GM21423 (cell line): ENCODE measurements around the gene PPIL4.

Source experiments
- ATAC-seq: cut with Tn5 transposase; IDR thresholded peaks from one replicate; pipeline ENCODE4 v1.9.1; 2021; ENCODE audit warnings: mild to moderate bottlenecking, moderate library complexity; ENCODE audit not compliant: unreplicated experiment

The PPIL4 gene

DNA sequence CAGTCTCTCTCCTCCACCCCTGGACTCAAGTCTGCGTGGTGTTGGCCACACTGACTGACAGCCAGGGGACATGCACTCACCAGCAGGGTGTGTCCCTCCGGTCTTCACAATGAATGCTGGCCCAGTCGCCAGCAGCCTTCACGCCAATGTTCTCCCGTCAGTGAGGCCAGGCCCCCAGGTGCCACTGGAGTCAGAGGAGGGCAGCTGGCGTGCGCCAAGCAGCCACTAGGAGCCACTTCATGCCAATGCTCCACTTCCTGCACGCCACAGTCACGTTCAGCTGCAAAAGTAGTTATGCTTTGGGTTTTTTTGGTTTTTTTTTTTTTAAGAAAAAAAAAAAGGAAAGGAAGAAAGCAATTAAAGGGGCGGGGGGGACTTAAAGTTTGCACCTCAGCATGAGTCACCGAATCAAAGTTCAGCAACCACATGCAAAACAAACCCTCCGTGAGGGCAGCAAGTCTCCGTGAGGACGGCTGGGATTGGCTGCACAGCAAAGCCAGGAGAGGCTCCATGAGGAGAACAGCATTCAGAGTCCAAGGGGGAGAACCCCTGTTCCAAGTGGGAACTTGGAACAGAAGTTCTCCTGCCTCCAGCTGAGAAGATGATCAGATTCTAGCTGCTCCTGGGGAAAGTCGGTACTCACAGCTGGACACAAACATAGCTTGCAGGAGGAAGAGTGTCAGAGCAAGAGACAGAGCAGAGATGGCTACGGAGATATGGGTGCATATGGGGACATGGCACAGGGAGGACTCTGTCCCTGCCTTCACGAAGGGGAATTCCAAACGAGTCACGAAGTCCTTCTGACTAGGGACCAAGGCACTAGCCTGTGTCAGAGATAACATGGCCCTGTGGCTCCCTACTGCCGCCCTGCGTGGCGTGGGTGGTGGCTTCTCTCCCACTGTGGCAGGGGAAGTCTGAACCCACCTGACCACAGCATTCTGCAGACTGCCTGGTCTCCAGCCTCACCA is 60.8 kb downstream of the PPIL4 start, which contains the start of gene ZC3H12D:
Gene ZC3H12D (minus strand): TSS at position 282 of the 968 bp plus-strand sequence. CDS start 10,471 bp downstream, outside the sequence.
- peak; percentile 39 for ATAC-seq

DNA sequence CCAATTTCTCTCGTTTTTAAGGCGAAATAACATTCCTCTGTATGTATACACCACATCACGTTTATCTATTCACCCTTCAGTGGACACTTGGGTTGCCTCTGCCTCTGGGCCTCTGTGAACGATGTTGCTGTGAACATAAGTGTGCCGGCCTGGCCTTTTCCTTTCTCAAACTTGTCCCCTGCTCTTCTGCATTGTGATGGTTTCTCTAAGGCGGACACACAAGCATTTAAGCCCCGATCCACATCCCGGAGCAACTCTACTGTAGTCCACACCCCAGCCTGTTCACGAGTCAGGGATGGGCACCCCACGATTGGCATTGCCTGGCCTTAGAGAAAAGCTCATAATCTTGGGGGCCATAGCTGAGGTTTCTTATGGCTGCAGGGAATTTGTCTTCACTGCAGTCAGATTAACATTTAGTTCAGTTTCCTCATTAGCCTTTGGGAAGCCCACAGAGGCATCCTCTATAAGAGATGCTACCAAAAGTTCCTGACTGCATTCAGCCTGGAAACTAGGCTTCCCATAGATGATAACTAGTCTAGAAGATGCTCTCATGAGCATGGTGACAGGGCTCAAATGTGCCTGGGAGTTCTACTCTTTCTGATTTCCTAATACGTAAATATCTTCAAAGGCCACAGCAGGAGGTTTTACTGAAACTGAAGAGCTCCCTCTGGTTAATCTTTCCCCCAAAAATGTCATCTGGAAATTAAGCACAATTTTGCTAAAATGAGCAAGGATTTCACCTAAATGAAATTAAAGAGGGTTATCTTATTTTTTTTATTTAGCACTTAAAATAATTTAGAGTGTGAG is 61.8 kb downstream of the PPIL4 start:
- ATAC-seq, result no peak

DNA sequence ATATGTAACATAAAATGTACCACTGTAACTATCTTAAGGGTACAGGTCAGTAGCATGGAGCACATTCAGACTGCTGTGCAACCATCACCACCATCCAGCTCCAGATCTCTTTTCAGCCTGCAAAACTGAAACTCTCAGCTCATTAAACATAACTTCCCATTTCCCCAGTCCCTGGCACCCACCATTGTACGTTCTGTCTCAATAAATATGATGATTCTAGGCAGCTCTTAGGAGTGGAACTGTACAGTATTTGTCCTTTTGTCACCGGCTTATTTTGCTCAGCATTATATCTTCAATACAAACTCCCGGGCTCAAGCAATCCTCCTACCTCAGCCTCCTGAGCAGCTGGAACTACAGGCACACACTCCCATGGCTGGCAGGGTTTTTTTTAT is 62.5 kb downstream of the PPIL4 start:
- ATAC-seq, result no peak

DNA sequence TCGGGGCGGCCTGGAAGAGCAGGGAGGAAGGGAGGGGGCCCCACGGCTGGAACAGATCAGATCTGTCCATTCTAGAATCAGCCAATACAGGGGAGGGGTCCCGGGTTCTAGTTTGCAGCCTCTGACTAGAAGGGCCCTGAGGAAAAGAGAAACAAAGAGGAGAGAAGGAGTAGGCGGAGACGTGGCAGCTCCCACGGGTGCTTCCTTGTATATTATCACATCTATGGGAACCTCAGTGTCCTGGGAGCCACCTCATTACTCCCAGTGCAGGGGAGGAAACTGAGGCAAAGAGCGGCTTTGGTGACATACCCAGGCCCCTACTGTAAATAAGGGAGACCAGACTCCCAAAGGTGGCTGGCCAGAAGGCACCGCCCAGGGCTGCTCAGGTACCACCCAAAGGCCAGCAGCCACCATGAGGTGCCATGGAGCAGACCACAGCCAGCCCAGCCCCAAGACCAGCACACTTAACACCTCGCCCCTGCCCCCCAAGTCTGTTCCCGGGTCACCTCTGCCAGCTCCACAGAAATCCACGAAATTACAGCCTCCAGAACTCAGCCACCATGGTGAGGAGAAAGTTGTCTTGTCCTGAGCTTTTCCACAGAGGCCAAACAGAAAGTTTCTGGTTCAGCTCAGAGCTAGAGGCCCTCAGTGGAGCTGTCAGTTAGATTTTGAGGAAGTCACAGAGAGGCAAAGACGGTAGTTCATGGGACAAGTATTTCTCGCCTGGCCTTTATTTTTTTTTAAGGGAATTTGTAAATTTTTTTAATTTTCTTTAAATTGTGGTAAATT is 63.1 kb downstream of the PPIL4 start:
- no peak for ATAC-seq

DNA sequence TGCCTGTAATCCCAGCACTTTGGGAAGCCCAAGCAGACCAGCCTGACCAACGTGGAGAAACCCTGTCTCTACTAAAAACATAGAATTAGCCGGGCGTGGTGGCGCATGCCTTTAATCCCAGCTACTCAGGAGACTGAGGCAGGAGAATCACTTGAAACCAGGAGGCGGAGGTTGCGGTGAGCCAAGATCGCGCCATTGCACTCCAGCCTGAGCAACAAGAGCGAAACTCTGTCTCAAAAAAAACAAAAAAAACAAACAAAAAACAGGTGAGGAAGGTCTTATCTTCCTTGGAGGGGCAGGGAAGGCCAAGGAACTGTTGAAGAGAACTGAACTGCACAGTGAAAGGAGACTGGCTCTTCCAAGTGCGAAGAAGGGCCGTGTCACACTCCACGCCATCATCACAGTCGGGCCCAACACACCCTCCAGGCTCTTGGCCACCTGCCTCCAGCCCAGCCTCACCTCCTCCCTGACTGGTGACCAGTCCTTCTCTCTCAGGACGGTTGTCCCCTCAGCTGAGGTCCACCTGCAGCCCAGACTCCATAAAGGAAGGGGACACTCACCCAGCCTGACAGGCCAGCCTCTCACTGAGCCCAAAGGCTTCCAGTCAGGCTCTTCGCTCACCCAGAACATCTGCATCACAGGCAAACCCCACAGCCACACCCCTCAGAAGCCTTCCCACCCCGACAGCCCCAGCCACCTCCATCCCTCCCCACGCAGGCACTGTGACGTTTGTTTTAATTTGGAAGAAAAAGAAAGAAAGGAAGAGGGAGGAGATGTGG is 65.2 kb downstream of the PPIL4 start:
- no peak for ATAC-seq

DNA sequence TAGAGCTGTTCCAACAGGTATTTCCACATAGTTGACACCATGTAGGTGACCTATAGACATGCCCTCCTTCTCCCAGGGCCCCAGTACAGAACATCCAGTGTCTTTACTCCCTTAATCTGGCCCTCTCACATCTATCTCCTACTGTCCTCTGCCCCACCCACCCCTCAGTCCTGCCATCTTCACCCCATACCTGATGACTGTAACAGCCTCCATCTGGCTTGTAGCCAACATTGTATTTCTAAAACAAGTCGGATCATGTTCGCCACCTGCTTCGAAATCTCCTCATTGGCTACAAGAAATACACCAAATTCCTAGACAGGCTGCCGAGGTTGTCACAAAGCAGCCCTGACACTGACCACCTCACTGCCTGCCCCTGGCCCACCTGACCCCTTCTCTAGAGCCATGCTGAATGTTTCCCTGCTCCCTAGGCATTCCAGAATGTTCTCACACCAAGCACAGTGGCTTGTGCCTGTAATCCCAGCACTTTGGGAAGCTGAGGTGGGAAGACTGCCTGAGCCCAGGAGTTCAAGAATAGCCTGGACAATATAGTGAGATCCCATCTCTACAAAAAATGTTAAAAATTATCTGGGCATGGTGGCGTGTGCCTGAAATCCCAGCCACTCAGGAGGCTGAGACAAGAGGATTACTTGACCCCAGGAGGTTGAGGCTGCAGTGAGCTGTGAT is 67.1 kb downstream of the PPIL4 start:
- no peak for ATAC-seq

DNA sequence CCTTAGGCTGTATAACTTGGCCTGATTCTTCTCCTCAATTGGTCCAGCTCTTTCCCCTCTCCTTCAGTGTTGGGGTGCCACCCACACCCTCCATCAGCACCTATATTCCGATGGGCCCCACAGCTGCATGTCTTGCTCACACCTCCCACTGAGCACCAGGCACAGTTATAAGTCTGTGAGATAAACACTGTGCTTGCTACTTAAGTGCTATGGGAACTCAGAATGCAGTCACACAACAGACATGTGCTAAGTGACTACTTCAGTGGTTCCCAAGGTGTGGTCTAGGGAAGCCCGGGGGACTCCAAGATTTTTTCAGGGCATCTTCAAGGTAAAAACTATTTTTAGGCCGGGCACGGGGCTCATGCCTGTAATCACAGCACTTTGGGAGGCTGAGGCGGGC is 68.3 kb downstream of the PPIL4 start:
- ATAC-seq, result no peak

DNA sequence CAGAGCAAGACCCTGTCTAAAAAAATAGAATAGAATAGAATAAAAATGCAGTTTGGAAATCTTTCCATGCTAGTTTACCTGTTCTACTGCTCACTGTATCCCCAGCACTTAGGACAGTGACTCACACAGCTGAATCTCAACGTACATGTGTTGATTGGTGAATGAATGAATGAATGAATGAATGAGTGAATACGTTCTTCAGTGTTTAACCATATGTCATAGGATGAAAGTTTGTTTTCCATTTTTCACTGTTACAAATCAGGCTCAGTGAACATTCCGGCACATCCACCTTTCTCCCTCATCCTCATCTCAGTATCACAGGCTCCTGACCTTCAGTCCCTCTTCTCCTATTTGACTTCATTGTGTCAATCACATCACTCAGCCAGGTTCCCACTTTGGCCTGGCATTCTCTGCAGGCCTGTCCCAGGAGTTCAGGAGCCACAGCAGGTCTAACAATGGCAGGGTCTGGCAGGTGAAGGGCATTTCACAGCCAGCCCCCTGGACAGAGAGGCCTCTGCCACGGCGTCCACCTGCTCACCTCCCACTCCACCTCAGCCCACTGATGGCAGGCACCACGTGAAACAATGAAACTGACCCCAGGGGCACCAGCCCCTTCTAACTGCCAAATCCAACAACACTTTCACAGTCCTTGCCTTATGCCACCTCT is 68.9 kb downstream of the PPIL4 start:
- ATAC-seq, result no peak

DNA sequence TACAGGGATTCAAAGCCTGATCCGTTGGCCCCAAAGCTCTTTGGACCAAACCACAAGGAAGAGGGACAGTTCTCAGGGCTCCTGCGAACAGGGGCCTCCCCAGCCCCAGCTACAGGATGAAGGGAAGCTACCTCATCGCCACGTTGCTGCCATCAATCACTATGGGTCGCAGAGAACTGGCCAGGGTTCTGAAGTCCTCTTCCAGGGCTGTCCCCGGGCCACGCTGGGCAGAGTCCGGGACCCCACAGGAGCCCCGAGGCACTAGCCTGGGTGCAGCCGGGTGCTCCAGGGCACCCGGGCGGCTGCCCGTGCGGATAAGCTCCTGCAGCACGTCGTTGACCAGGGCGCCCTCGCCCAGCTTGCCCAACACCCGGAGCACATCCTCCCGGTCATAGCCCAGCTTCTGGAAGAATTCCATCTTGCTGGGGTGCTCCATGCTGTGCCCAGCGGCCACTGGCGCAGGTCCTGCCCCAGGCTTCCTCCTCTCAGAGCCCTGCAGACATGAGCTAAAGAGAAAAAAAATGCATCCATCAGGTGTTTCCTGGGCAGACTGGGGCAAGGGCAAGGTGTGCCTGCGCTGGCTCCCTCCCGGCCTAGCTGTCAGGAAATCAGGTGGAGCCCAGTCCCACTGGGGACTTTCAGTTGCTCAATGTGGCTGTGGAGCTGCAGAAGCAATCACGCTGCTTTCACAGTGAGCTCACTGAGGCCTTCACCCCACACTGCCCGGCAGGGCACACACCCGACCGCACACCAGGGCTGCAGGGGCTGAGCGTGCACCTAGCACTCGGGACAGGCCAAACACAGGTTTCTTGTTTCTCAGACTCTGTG is 71.5 kb downstream of the PPIL4 start:
- peak; percentile 30 for ATAC-seq

DNA sequence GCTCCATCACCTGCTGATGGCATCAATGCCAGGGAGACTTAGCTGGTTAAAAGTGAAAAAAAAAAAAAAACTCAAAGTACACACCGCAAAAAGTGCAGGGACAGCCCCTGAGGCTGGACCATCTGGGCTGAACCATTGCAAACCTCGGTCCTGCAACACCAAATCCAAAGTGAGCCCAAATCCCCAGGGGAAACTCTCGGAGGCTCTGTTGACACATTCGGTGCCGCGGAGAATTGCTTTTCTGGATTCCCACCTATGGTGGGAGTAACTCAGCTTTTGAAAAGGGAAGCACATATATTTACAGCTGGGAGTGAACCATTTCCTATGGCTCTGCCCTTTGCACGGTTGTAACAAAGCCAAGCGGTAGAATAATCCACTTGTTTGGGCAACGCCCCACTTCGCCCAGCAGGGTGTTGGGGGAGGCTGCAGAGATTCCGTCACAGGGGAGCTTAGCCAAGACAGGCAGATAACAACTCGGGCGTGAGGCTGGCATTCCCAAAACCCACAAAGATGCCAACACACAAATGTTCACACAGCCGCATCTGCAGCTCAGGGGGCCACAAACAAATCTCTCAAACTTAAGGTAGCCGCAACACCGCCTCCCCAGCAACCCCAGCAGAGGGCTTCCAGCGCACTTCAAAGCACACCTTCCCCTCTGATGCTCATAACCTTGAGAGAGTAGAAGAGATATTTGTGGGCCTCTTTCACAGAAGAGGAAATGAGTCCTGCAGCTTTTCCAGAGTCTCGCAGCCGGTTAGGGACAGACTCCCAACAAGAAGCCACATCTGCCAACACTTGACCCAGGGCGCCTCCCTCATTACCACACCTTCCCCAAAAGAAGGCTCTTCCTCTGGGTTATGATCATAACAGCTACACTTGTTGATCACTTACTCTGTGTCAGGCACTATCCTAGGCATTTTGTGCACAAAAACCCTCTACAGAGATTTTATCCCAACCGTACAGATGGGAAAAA is 72.5 kb downstream of the PPIL4 start:
- peak; percentile 30 for ATAC-seq

DNA sequence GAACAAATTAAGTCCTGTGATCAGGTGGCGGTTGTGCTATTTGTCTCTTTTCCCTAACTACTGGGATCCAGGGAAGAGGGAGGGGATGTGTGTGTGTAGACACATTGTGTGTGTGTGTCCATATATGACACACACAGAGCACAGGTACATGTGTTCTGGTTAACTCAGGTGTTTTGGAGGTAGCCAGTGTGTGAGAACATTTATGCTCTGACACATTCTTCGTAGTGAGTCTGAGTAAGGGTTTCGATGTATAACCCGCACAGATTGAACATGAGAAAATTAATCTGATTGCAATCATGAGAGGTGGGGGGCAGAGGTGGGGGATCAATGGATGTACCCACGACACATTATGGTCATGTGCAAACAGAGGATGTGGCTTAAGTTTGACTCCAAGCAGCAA is 73.6 kb downstream of the PPIL4 start:
- ATAC-seq, result no peak

DNA sequence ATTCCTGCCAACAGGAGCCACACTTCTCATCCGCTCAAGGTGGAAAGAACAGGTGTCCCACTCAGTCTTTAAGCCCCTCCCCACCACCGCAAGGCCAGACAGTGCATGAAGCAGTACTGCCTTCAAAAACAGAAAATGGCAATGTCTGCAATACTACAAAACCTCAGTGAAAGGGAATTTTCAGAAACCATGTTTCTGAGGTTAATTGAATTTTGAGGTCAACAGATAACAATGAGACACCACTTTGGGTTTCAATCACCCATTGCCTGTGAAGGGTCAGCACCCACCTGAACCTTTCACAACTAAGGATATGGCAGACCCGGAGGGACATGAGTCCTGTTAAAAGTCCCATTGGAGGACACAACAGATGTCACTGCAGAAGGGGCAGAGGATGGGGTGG is 74.0 kb downstream of the PPIL4 start:
- peak; percentile 28 for ATAC-seq

DNA sequence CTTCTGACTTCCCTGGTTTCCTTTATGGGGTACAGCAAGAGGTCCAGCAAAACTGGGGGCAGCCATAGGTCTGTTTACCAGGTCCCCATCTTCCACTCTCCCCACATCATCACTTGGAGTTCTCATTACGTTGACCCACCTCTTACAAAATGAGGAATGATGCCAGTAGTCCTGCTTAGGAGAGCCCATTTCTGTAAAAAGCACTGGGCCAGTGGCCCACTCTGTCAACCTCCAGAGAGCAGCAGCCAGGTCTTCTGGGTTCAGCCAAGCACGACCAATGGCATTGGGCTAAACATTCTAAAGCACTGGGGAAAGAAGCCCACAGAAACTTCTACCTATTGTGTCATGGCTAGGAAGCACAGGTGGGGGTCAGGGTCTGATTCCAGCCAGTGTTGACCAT is 74.9 kb downstream of the PPIL4 start:
- no peak for ATAC-seq

DNA sequence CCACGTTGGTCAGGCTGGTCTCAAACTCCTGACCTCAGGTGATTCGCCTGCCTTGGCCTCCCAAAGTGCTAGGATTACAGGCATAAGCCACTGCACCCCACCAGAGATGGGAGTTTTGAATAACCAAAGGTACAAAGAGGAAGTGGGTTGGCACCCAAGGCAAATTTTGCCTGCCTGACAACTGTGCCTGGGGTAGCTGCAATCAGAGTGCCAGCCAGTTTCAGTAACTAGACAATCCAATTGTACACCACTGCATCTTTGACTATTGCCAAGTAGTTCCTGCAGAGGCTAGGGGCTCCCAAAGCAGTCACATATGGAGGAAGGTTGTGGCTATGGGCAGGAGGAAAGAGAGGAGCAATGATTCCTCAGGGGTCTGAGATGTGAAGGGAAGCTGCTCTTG is 77.7 kb downstream of the PPIL4 start:
- ATAC-seq, result peak; percentile 14

DNA sequence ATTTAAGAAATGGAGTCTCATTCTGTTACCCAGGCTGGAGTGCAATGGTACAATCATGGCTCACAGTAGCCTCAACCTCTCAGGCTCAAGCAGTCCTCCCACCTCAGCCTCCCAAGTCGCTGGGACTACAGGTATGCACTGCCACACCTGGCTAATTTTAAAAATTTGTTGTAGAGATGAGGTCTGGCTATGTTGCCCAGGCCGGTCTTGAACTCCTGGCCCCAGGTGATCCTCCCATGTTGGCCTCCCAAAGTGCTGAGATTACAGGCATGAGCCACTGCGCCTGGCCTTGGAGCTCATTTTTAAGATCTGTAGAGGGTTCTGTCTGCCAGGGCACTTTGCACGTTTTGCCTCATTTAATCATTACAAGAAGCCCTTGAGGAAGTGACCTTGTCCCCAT is 78.6 kb downstream of the PPIL4 start:
- no peak for ATAC-seq

DNA sequence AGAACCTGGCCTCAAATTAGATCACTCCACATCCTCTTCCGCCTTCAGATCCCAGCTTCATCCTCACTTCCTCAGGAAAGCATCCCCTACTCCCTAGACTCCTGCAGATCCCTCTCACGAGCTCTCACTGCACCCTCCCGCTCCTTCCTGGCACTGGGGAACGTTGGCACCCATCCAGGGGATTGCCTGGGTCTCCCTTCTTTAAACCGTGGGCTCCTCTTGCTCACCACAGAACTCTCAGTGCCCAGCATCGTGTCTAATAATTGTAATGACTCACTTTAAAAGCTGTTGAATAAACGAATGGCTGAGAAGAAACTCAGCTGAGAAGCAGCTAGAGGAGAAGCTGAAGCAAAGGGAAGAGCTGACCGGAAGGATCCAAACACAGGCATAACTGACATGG is 81.4 kb downstream of the PPIL4 start:
- ATAC-seq, result no peak

DNA sequence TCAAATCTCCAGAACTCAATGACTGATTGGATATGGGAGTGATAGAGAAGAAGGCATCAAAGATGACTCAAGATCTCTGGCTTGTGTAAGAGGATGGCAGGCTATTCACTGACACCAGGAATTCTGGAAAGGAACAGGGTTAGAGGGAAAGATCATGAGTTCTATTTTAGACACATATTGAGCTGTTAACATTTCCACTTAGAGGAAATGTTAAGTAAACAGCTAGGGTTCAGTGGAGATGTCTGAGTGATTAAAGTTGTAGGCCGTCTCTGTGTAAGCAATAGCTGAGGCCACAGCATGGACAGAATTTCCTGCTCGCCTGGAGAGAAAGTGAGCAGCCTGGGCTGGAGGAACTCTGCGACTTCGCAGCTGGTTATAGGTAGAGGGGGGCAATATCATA is 82.1 kb downstream of the PPIL4 start:
- ATAC-seq, result no peak
